MM.1S (cell line): ENCODE measurements around the gene PRSS2.

Source experiments
- DNase-seq: peaks from one replicate; pipeline ENCODE4 v3.0.0-alpha.2; 2015
- H2AFZ ChIP-seq: fragments of 300-600 bp; sonication (generic); 2 replicates; pipeline ENCODE4 v1.6.0; 2016; ENCODE audit warnings: antibody characterized with exemption, low read length
- H3F3A ChIP-seq: fragments of 300-600 bp; sonication (generic); 2 replicates; pipeline ENCODE4 v1.6.1; 2016; ENCODE audit warnings: mild to moderate bottlenecking, antibody characterized with exemption, low read length, moderate library complexity, mixed read lengths; ENCODE audit not compliant: insufficient read depth
- H3K27ac ChIP-seq: fragments of 300-600 bp; sonication (generic); 2 replicates; pipeline ENCODE4 v1.5.1; 2016; ENCODE audit warnings: mild to moderate bottlenecking, low read length
- H3K27me3 ChIP-seq: fragments of 300-600 bp; sonication (generic); replicated peaks from 2 replicates; pipeline ENCODE4 v1.6.0; 2016; ENCODE audit warnings: low read length; ENCODE audit not compliant: insufficient read depth
- H3K36me3 ChIP-seq: fragments of 300-600 bp; sonication (generic); replicated peaks from 2 replicates; pipeline ENCODE4 v1.6.1; 2016; ENCODE audit warnings: mild to moderate bottlenecking, low read length, mixed read lengths; ENCODE audit not compliant: insufficient read depth
- H3K4me1 ChIP-seq: fragments of 300-600 bp; sonication (generic); 2 replicates; pipeline ENCODE4 v1.6.1; 2016; ENCODE audit warnings: low read length, mixed read lengths
- H3K4me2 ChIP-seq: fragments of 300-600 bp; sonication (generic); 2 replicates; pipeline ENCODE4 v1.6.0; 2016; ENCODE audit warnings: low read depth, low read length
- H3K4me3 ChIP-seq: fragments of 300-600 bp; sonication (generic); 2 replicates; pipeline ENCODE4 v1.5.1; 2016; ENCODE audit warnings: low read length, mixed read lengths
- H3K79me2 ChIP-seq: fragments of 300-600 bp; sonication (generic); 2 replicates; pipeline ENCODE4 v1.6.1; 2016; ENCODE audit warnings: mixed run types, low read length, mixed read lengths
- H3K9ac ChIP-seq: fragments of 300-600 bp; sonication (generic); 2 replicates; pipeline ENCODE4 v1.6.1; 2016; ENCODE audit warnings: low read length, mixed read lengths
- H3K9me2 ChIP-seq: fragments of 300-600 bp; sonication (generic); replicated peaks from 2 replicates; pipeline ENCODE4 v1.6.1; 2016; ENCODE audit warnings: mild to moderate bottlenecking, low read length, mixed read lengths; ENCODE audit not compliant: insufficient read depth
- H3K9me3 ChIP-seq: fragments of 300-600 bp; sonication (generic); replicated peaks from 2 replicates; pipeline ENCODE4 v1.6.1; 2016; ENCODE audit warnings: mild to moderate bottlenecking, low read length, mixed read lengths; ENCODE audit not compliant: insufficient read depth
- H4K20me1 ChIP-seq: fragments of 300-600 bp; sonication (generic); 2 replicates; pipeline ENCODE4 v1.6.1; 2016; ENCODE audit warnings: mild to moderate bottlenecking, low read length, moderate library complexity, mixed read lengths; ENCODE audit not compliant: insufficient read depth
- EZH2 ChIP-seq: fragments of 300-600 bp; sonication (generic); optimal IDR thresholded peaks from 2 replicates; pipeline ENCODE3; 2017; ENCODE audit warnings: low read depth, mild to moderate bottlenecking, antibody characterized with exemption, low read length, mixed read lengths
- EZH2phosphoT487 ChIP-seq: fragments of 300-600 bp; sonication (generic); IDR thresholded peaks from 2 replicates; pipeline ENCODE4 v1.6.1; 2018; ENCODE audit warnings: antibody characterized with exemption, low read length
- TF ChIP-seq, protein P1 (sequence below): fragments of 300-600 bp; sonication (generic); IDR thresholded peaks from 2 replicates; pipeline ENCODE4 v1.5.1; 2016; ENCODE audit warnings: antibody characterized with exemption, low read length, mixed read lengths

The PRSS2 gene

DNA sequence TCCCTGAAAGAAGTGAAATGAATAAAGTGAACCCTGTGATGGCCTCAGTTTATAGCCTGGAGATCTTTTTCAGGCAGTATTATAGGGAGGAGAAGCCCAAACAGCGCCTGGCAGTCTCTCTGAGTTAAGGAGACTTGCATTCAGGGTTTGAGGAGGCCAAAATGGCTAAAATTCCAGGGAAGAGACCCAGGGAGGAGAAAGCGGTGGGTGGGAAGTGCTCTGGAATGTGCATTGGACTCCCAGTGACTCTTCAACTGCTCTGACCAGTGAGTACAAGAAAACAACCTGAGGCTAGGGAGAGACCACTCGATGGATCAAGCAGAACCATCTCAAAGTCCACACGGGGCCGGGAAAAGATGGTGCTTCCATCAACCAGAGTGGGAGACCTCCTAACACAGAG lies 48.8 kb downstream of the PRSS2 start:
- H3K27me3 ChIP-seq, result no peaks in the 10 kb centered on the region
- H3K9me2 ChIP-seq, result no peaks in the 10 kb centered on the region
- H4K20me1 ChIP-seq, result no peaks in the 10 kb centered on the region
- no peaks in the 10 kb centered on the region for H3K9me3 ChIP-seq
- H2AFZ ChIP-seq, result peak overlapping the region; percentile 28; the same call in 1 of the 2 replicates
- peaks cover 14% of the 10 kb centered on the region for H3K4me1 ChIP-seq
- 0 out of 2 replicates have a peak overlapping the region, but pooled peaks have one; percentile 16 for H3K4me2 ChIP-seq
- DNase-seq, result no peak
- no peak overlapping the region for H3K9ac ChIP-seq
- no peaks in the 10 kb centered on the region for H3K36me3 ChIP-seq
- no peak overlapping the region for H3K4me3 ChIP-seq
- H3K27ac ChIP-seq, result no peak overlapping the region
- TF ChIP-seq EZH2 (no peak), EZH2phosphoT487 (no peak)
- TF ChIP-seq, protein P1, sequence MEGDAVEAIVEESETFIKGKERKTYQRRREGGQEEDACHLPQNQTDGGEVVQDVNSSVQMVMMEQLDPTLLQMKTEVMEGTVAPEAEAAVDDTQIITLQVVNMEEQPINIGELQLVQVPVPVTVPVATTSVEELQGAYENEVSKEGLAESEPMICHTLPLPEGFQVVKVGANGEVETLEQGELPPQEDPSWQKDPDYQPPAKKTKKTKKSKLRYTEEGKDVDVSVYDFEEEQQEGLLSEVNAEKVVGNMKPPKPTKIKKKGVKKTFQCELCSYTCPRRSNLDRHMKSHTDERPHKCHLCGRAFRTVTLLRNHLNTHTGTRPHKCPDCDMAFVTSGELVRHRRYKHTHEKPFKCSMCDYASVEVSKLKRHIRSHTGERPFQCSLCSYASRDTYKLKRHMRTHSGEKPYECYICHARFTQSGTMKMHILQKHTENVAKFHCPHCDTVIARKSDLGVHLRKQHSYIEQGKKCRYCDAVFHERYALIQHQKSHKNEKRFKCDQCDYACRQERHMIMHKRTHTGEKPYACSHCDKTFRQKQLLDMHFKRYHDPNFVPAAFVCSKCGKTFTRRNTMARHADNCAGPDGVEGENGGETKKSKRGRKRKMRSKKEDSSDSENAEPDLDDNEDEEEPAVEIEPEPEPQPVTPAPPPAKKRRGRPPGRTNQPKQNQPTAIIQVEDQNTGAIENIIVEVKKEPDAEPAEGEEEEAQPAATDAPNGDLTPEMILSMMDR, result no peak
- no peaks in the 10 kb centered on the region for H3F3A ChIP-seq
- H3K79me2 ChIP-seq, result no peaks in the 10 kb centered on the region

DNA sequence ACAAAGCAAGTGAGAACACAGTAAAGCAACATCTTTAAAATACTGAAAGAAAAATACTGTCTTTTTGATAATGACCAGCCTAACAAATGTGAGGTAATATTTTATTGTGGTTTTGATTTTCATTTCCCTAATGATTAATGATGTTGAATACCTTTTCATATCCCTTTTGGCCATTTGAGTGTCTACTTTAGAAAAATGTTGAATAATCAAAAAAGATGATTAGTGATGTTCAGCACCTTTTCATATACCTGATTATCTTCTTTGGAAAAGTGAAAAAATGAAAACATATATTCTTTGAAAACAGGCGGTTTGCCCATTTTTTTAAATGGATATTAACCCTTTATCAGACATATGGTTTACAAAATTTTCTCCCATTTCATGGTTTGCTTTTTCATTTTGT lies 51.9 kb downstream of the PRSS2 start:
- Histone ChIP-seq H3K4me1 (peaks cover 14% of the 10 kb centered on the region), H3K9ac (no peak overlapping the region), H3K9me2 (no peaks in the 10 kb centered on the region), H3K4me2 (no peak overlapping the region), H3K79me2 (no peaks in the 10 kb centered on the region), H4K20me1 (no peaks in the 10 kb centered on the region), H3K27me3 (no peaks in the 10 kb centered on the region), H3K9me3 (no peaks in the 10 kb centered on the region), H3F3A (no peaks in the 10 kb centered on the region), H3K4me3 (no peak overlapping the region), H3K27ac (no peak overlapping the region), H3K36me3 (no peaks in the 10 kb centered on the region), H2AFZ (no peak overlapping the region)
- TF ChIP-seq EZH2, result no peak
- TF ChIP-seq, protein P1, result no peak
- no peak for TF ChIP-seq EZH2phosphoT487
- no peak for DNase-seq
